ACHN (cell line): ENCODE results near the gene GCNT1.

Experiments
- DNase-seq: peaks from one replicate; pipeline ENCODE4 v3.0.0-alpha.2; 2015
- in situ Hi-C: cut with HindIII; loops from 2 replicates; pipeline ENCODE4 v1.10.0; 2017; ENCODE audit warnings: low sequenced_read_pairs, low pct_ligation_motif_present, low pct_unique_long_range_greater_than_20kb

The GCNT1 gene

DNA sequence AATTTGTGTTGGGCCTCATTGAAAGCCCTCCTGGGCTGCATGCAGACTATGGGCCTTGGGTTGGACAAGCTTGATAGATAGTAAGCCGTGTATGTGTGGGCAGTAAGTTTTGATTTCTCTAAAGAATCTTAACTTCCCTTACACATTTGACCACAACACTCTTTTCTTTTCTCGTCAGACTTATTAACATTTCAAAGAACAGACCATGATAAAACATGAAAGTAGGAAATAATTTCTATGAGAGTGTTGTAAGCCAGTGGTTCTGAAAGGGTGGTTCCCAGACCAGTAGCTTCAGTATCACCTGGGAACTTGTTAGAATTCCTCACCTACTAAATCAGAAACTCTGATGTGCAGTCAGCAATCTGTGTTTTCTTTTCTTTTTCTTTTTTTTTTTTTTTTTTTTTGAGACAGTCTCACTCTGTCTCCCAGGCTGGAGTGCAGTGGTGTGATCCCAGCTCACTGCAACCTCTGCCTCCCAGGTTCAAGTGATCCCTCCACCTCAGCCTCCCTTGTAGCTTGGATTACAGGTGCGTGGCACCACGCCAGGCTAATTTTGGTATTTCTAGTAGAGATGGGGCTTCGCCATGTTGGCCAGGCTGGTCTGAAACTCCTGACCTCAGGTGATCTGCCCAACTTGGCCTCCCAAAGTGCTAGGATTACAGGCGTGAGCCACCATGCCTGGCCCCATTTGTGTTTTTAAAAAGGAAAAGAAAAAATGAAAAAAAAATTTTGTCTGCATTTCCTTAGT, 20.0 kb upstream of the GCNT1 start:
- in situ Hi-C loops, result no loop called here

DNA sequence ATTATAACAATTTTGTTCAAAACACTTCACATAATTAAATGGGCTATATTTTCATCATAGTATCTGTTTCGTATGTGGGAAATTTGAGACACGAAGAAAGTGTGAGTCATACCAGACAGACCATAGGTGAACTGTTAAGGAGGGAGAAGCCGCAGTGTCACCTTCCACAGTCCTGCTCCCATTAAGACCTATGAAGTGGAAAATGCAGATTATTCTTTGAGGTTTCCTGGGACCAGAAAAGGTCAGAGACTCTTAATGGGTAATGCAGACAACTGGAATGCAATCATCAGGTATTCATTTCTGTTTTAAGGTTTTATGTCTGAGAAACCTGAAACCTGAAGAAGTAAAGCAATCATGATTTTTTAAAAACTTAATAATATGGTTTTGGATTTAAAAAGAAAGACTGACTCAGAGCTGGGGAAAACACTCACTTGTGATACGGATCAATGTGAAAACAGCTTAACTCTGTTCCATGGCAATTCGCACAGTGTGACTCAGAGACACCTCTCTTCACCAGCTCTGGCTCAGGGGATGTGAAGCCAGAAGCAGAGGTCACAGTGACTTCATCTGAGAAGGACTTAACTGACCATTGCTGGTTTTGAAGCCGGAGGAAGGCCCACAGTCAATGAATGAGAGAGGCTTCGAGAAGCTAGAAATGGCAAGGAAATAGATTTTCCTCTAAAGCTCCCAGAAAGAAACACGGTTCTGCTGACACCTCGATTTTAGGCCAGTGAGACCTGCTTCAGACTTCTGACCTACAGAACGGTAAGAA, 17.2 kb upstream of the GCNT1 start:
- DNase-seq, result no peak
- in situ Hi-C loops, result no loop called here

More for the DNA sequence above, 20.0 kb upstream of the GCNT1 start:
- DNase-seq, result no peak

DNA sequence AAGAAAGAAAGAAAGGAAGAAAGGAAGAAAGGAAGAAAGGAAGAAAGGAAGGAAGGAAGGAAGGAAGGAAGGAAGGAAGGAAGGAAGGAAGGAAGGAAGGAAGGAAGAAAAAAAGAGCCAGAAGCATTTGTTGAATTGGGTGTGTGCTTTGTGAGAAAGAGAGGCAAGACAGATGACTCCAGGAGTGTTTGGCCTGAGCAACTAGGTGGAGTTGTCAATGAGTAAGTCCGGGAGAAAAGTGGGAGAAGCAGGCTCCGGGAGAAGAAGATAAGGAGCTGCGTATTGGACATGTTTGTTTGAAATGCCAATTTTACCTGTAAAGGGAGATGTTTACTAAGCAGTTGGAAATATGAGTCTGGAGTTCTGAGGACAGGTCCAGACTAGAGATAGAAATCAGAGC, 15.1 kb upstream of the GCNT1 start:
- in situ Hi-C loops, result no loop called here
- DNase-seq, result no peak

DNA sequence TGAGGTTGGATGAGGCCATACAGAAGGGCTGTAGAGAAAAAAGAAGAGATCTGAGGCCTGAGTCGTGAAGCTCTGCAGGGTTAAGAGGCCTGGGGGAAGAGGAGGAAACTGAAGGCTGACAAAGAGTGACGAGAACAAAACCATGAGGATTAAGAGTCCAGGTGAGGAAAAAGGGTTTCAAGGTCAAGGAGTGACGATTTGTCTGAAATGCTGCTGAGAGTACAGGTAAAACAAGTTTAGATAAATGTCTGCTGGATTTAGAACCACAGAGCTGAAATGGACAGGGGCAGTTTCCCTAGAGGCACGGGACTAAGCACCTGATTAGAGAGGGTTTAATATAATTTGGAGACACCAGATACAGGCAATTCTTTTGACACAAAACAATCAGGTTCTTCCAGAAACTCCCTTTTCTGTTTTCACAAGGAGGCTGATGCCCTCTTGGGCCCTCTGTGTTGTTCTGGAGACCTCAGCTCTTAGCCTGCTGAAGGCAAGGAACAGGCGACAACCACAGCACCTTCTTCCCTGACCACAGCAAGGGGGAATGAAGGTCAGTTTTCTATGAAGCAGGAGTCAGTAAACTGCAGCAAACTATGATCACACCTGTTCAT, 14.6 kb upstream of the GCNT1 start:
- no peak for DNase-seq
- in situ Hi-C loops, result no loop called here

DNA sequence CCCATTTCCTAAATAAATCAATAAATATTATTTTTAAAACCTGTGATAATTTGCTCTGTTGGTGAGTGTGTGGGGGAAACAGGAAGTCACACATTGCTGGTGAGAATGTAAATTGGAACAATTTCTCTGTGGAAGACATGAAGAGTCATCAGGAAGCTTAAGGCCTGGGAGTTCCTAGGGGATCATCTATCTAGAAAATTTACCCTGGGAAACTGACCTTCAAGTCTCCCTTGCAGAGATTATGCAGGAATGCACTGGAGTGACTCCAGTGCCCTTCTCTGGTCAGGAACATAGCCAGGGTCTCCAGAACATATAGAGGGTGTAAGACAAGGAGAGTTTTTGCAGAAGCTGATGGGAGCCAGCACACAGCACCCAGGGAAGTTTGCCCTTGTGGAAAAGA, 13.0 kb upstream of the GCNT1 start:
- DNase-seq, result no peak
- in situ Hi-C loops, result no loop called here

DNA sequence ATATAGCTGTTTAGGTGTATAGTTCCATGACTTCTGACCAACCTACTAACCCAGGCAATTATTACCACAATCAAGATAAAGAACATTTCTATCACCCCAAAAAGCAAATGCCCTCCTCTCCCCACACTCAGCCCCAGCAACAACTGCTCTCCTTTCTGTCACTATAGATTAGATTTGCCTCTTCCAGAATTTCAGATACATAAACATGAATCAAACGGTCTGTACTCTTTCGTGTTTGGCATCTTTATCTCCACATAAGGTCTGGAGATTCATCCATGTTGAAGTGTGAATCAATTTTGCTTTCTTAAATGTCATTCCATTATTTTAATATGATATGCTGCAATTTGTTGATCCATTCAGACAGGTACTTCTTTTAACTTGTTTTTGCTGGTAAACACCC, 10.5 kb upstream of the GCNT1 start:
- in situ Hi-C loops, result no loop called here
- no peak for DNase-seq

DNA sequence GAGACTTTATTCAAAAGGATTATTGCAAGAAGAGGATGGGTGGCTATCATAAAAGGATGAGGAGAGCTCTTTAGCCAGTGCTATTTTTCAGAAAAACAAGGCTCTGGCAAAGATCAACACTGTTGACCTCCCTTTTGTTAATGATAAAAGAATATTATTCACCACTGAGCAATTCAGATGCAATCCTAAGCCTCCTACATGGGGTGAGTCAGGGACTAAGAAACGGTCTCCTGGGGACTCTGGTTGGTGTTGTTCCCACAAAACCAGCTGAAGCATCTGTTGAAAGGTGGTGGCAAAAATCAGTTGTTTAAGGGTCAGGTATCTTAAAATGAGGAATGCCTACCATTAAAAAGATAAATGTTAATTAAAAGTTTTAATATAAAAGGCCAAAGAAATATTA, 7.7 kb upstream of the GCNT1 start:
- peak; percentile 89 for DNase-seq
- in situ Hi-C loops, result no loop called here

DNA sequence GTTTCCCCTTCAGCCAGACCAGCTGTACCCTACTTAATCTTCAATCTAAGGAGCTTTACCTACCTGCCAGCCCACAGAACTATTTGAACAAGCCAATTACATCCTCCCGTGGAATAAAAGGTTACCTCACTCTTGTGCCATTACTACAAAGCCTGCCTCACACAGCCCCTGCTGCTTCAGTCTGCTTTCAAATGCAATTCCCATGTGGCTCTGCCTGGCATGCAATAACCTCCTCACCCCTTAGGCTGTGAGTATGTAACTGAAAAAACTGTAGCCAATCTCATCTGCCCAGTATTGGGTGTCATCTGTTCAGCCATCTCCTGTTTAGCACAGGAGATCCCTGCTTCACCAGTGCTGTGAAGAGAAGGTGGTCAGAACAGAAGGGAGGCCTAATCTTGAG, 6.1 kb upstream of the GCNT1 start:
- in situ Hi-C loops, result no loop called here
- DNase-seq, result no peak

DNA sequence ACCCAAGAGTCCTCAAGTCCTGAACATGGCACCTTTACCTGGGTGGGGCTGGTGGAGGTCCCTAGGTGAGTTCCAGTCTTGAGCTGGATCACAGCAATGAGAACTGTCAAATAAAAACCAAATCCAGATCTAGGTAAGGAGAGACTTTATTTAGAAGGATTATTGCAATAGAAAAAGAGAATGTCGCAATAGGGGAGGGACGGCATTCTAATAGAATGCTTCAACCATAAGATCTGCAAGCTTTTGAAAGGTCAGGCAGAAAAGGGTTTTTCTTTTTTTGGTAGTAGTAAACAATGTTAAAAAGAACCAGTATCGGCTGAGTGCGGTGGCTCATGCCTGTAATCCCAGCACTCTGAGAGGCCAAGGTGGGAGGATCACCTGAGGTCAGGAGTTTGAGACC, 5.2 kb upstream of the GCNT1 start:
- in situ Hi-C loops, result no loop called here
- DNase-seq, result no peak

DNA sequence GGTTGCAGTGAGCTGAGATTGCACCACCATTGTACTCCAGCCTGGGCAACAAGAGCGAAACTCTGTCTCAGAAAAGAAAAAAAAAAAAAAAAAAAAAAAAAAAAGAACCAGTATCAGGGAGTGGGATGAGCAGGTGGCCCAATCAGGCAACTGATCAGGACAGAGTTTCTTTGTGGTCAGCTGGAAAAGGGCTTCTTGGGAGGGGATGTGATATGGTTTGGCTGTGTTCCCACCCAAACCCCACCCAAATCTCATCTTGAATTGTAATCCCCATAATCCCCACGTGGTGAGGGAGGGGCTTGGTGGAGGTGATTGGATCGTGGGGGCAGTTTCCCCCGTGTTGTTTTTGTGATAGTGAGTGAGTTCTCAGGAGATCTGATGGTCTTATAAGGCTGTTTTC, 4.7 kb upstream of the GCNT1 start:
- DNase-seq, result no peak
- in situ Hi-C loops, result no loop called here

DNA sequence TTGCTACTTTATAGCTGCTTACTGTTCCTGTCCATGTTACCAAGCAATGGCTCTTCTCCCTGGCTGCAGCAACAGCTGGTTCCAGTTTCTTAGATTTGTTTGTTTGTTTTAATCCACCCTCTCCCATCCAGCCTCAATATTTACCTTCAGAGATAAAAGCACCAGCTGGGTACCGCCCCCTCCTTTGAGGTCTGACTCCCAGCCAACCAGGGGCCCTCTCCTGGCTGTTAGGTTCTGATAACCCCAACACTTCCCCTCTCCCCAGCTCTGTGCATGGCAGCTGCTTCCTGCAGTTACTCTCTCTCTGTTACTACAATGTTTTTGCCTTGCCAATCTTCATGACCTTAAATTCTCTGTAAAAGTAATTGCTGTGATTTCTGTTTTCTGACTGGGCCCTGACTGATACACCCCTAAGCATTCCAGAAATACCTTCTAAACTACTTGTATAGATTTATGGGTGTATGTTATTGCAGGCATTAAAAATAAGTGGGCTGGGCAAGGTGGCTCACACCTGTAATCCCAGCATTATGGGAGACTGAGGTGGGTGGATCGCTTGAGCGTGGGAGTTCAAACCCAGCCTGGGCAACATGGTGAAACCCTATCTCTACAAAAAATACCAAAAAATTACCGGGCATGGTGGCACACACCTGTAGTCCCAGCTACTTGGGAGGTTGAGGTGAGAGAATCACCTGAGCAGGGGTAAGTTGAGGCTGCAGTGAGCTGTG, 2.6 kb upstream of the GCNT1 start:
- no peak for DNase-seq
- in situ Hi-C loops, result no loop called here

DNA sequence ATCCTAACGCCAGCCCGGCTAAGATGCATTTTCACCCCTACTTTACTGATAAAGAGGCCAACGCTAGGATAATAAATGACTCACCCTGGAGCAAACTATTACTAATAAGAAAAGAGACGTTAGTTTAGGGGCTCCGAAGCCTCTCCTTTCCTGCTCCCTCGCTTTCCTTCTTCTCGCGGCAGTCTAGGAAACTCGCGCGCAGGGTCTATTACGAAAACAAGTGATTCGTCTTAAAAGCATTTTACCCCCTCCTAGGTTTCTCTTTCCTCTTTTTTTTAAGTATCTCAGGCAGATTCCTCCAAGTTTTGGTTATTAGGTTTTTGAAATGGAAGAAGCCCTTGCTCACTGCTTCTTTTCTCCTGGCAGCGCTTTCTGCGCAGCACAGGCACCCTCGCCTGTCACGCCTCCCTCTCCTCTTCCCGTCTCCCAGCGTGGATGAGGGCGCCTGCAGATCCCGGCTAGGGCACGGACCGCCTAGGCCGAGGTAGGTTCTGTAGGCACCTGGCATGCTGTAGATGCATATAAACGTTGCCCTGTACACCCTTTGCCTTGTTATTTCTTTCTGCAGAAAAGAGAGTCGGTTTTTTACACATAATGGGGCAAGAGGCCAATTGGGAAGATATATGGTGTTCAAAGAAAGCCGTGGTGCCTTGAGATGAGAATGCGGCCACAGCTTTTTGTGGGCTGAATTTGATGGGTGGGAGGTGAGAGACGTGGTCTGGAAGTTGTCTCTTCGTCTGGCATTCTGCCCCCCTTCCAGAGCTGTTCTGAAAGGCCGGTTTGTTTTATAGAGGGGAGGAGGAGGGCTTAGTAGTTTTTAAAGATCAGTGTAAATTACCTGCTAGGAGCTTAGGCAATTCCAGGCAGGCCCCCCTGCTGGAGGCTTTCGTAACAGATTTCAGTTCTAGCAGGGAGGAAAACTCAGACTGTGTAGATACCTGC, 983 bp downstream of the GCNT1 start:
- in situ Hi-C loops, result no loop called here
- peak; percentile 65 for DNase-seq

DNA sequence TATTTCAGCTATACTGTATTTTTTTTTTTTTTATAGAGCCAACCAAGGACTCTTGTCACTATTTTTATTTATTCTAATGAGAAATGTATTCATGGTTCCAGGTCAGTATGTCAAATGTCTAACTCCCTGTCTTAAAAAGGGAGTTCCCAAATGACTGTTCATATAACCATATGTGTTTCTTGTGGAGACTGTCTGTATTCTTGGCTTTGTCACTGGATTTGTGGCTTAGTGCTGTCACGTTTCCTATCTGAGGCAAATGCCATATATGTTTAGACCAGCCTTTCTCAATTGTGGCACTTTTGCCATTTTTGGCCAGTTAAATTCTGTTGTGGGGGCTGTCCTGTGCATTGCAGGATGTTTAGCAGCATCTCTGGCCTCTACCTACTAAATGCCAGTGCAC, 3.1 kb downstream of the GCNT1 start:
- in situ Hi-C loops, result no loop called here
- DNase-seq, result no peak

DNA sequence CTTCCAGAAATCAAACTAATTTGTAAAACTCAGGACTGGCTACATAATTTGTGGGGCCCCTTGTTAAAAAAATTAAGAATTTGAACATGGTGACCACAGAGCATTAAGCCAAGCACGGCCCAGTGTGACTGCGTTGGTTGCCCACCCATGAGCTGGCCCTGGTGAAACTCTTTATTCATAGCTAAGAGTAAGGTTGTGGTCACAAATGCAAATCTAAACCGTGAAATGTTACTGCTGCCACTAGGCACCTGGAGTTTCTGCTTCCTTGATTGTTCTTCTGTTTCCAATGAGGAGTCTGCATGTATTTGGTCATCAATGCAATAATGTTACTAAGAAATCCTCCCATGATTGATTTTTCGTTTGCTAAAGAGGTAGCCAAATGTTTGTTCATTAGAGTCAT, 4.2 kb downstream of the GCNT1 start:
- in situ Hi-C loops, result no loop called here
- DNase-seq, result no peak

DNA sequence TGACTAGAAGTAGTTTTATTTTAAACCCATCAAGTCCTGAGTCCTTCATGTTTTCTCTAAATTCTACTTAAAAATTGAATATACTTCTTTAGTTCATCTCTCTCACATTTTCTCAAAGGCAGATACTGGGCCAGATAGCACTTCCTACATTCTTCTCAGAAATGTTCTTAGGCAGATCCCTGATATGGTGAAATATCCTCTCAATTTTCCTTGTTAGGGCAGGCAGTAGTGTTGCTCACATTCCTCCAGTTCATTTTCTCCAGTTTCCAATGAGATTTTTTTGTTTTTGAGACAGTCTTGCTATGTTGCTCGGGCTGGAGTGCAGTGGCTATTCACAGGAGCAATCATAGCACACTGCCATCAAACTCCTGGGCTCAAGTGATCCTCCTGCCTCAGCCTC, 5.7 kb downstream of the GCNT1 start:
- in situ Hi-C loops, result no loop called here
- DNase-seq, result no peak

DNA sequence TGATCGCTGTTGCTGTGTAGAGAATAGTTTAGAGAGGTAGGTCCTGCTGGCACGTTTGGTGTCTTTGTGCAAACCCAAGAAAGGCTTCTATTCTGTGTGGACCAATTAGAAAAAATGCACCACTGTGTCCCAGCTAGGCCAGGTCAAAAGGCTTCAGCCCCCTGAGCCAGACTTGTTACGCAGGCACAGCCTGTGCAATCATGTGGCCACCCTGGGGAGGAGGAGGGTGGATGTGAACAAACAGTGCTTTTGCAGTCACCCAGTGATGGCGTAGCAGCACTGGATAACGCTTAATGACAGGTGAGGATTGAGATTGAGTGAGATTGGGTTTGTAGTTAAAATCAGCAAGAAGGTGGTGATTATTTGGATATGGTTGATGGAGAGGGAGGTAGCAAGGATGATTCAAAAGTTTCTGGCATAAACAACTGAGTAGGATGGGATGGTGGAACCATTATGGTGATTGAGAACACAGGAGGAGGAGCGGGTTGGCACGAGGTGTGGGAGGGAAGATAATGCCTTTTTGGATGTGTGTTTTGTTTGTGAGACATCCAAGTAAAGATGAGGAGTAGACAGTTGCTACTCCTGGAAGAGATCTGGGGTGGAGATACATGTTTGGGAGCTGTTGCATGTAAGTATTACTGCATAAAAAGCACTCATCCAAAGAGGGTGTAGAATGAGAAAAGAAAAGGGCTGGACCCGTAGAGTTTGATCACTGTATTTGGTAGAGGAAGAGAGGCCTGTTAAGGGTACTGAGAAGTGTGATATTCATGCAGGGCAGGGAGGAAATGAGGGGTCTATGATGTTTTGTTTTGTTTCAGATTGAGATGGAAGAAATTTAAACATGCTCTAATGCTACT, 6.7 kb downstream of the GCNT1 start:
- no peak for DNase-seq
- in situ Hi-C loops, result no loop called here

DNA sequence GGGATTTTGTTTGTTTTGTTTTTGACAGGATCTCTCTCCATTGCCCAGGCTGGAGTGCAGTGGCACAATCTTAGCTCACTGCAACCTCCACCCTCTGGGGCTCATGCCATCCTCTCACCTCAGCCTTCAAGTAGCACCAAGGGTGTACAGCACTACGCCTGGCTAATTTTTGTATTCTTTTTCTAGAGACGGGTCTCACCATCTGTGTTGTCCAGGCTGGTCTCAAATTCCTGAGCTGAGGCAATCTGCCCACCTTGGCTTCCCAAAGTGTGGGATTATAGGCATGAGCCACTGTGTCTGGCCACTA, 7.3 kb downstream of the GCNT1 start:
- no peak for DNase-seq
- in situ Hi-C loops, result no loop called here

DNA sequence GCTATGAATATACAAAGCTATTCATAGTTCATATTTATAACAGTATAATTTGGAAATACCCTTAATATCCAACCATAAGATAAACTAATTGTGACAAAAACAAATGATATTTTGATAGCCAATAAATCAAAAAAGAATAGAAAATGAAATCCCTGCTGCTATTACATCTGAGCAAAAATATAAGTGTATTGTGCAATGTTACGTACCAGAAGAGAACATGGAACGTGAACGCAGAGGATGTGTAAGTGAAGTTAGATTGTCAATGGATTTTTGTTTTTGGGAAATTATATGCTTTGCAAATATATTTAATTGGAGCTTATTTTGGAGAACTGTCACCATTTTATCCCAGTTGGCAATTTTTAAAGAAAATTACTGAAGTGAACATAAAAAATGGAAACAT, 15.4 kb downstream of the GCNT1 start:
- DNase-seq, result no peak
- in situ Hi-C loops, result no loop called here
